B cell (primary cell): ENCODE measurements around the gene CD40. TPM values are rescaled to one million over a fixed set of nuclear protein-coding genes. Genes with fewer than 3 reads are reported as not detected.

ENCODE experiments used
- ATAC-seq: fragments of 200-7000 bp; cut with Tn5 transposase; one replicate; pipeline ENCODE4 v1.10.0; 2021; ENCODE audit warnings: low read depth, mild to moderate bottlenecking, moderate number of reproducible peaks, moderate library complexity
- CTCF ChIA-PET: fragments of 350-600 bp; sonication (Branson Sonifier 250); formaldehyde crosslinking; loops from one replicate; lab custom pipeline; 2021; ENCODE audit warnings: antibody characterized with exemption, inconsistent platforms; lab: Charles Lee
- POLR2A ChIA-PET: fragments of 350-600 bp; sonication (Branson Sonifier 250); formaldehyde crosslinking; loops from one replicate; lab custom pipeline; 2021; ENCODE audit warnings: antibody characterized with exemption; lab: Charles Lee
- DNase-seq: peaks from one replicate; pipeline ENCODE4 v3.0.0; 2013
- H2AFZ ChIP-seq: 2 replicates; pipeline ENCODE4 v1.6.1; 2012; ENCODE audit warnings: mild to moderate bottlenecking, low read depth, low read length; ENCODE audit not compliant: insufficient read depth, poor library complexity, severe bottlenecking
- H3K27ac ChIP-seq, 2 donors: 1 replicate in 1 of 2; 2 replicates in 1 of 2; pipeline ENCODE4 v1.5.1; 2012 to 2013; ENCODE audit warnings: low read length in 2 of 2, mild to moderate bottlenecking in 2 of 2, moderate library complexity in 1 of 2
- H3K27me3 ChIP-seq, 4 experiments: fragments of 200-600 bp in 1 of 4; sonication (generic) in 1 of 4; replicated peaks in 1 of 4; 1 replicate in 2 of 4; 2 replicates in 2 of 4; pipeline versions ENCODE4 v1.6.1 to v1.7.0; 2013 to 2016; ENCODE audit warnings: low read length in 3 of 4, mild to moderate bottlenecking in 2 of 4, mixed read lengths in 1 of 4, moderate library complexity in 1 of 4; ENCODE audit not compliant: insufficient read depth in 4 of 4, control insufficient read depth in 3 of 4; ENCODE audit errors: control extremely low read depth in 1 of 4
- H3K36me3 ChIP-seq, 2 experiments: replicated peaks in 1 of 2; 1 replicate in 1 of 2; 2 replicates in 1 of 2; pipeline versions ENCODE4 v1.6.1 to v1.7.1; 2013; ENCODE audit warnings: low read length in 1 of 2; ENCODE audit not compliant: insufficient read depth in 2 of 2, control insufficient read depth in 1 of 2; ENCODE audit errors: control extremely low read depth in 1 of 2, extremely low read depth in 1 of 2
- H3K4me1 ChIP-seq, 2 donors: fragments of 200-600 bp in 1 of 2; sonication (generic) in 1 of 2; 1 replicate in 1 of 2; 2 replicates in 1 of 2; pipeline versions ENCODE4 v1.5.1 to v1.6.1; 2013 to 2017; ENCODE audit warnings: low read length in 2 of 2; ENCODE audit not compliant: control insufficient read depth in 2 of 2, insufficient read depth in 2 of 2
- H3K4me2 ChIP-seq: replicated peaks from 2 replicates; pipeline ENCODE3; 2012; ENCODE audit warnings: mild to moderate bottlenecking, low read depth, low read length; ENCODE audit not compliant: poor library complexity, severe bottlenecking
- H3K4me3 ChIP-seq, 5 experiments: fragments of 200-600 bp in 1 of 5; sonication (generic) in 1 of 5; 1 replicate in 3 of 5; 2 replicates in 2 of 5; pipeline versions ENCODE4 v1.5.1 to v1.7.0; 2011 to 2016; ENCODE audit warnings: low read length in 4 of 5, mild to moderate bottlenecking in 4 of 5, low read depth in 2 of 5, control low read depth in 1 of 5, moderate library complexity in 1 of 5; ENCODE audit not compliant: insufficient read depth in 1 of 5; ENCODE audit errors: control extremely low read depth in 1 of 5, extremely low read depth in 1 of 5
- H3K79me2 ChIP-seq: fragments of 200-600 bp; sonication (generic); one replicate; pipeline ENCODE4 v1.6.0; 2016; ENCODE audit warnings: low read length; ENCODE audit not compliant: control insufficient read depth, insufficient read depth
- H3K9ac ChIP-seq: fragments of 200-600 bp; sonication (generic); 2 replicates; pipeline ENCODE4 v1.6.1; 2017; ENCODE audit warnings: mild to moderate bottlenecking, low read length, moderate library complexity
- H3K9me3 ChIP-seq, 3 donors: one replicate each; pipeline versions ENCODE4 v1.6.1 to v1.7.1; 2013; ENCODE audit warnings: low read length in 2 of 3; ENCODE audit not compliant: control insufficient read depth in 2 of 3, insufficient read depth in 1 of 3; ENCODE audit errors: control extremely low read depth in 1 of 3
- H4K20me1 ChIP-seq: 2 replicates; pipeline ENCODE4 v1.6.0; 2012; ENCODE audit warnings: mild to moderate bottlenecking, low read length; ENCODE audit not compliant: insufficient read depth, control insufficient read depth, poor library complexity, severe bottlenecking
- H3K27ac Mint-ChIP-seq: one replicate; pipeline ENCODE4 v1.8.0; 2021; ENCODE audit warnings: mixed read lengths
- H3K27me3 Mint-ChIP-seq: one replicate; pipeline ENCODE4 v1.8.0; 2021; ENCODE audit warnings: mixed read lengths
- H3K4me1 Mint-ChIP-seq: one replicate; pipeline ENCODE4 v1.8.0; 2021; ENCODE audit warnings: mixed read lengths
- H3K4me3 Mint-ChIP-seq: one replicate; pipeline ENCODE4 v1.8.0; 2021; ENCODE audit warnings: mixed read lengths
- H3K9me3 Mint-ChIP-seq: one replicate; pipeline ENCODE4 v1.8.0; 2022; ENCODE audit warnings: mixed read lengths; ENCODE audit not compliant: insufficient read depth
- EZH2 ChIP-seq: IDR thresholded peaks from 2 replicates; pipeline ENCODE4 v1.6.1; 2012; ENCODE audit warnings: borderline replicate concordance, low read depth, mild to moderate bottlenecking, moderate library complexity, low read length; ENCODE audit not compliant: insufficient read depth, poor library complexity, severe bottlenecking
- WGBS: methylation state at CpG from one replicate; pipeline ENCODE4 v1.1.5; 2013; ENCODE audit warnings: missing lambda C conversion rate; ENCODE audit not compliant: insufficient coverage; 5-methylcytosine and 5-hydroxymethylcytosine counted together
- intact Hi-C: fragments of 100-400 bp; cut with micrococcal nuclease; formaldehyde crosslinking; loops from one replicate; pipeline ENCODE4 v1.10.0; 2022
- polyA plus RNA-seq: library from polyadenylated mRNA; depleted of rRNA; stranded (reverse); fragments of >200 nt; gene quantifications from 2 replicates; pipeline ENCODE4 v1.2.3, GENCODE V29; 2012
- total RNA-seq, 2 donors: library from RNA; stranded (reverse); fragments of 120-200 nt in 1 of 2; gene quantifications; 1 replicate in 1 of 2; 2 replicates in 1 of 2; pipeline versions ENCODE4 v1.2.3 to v1.2.4, GENCODE V29; 2013 to 2022
- TF ChIP-seq, protein P1 (sequence below): fragments of 200-600 bp; IDR thresholded peaks from one replicate; pipeline ENCODE4 v1.8.0; 2022; ENCODE audit warnings: antibody characterized with exemption, mild to moderate bottlenecking

CD40 gene
- total and polyA plus RNA-seq, 2 donors (not counting 1 experiment from before 2014, with no cell fraction given) = 210 to 215 TPM

DNA sequence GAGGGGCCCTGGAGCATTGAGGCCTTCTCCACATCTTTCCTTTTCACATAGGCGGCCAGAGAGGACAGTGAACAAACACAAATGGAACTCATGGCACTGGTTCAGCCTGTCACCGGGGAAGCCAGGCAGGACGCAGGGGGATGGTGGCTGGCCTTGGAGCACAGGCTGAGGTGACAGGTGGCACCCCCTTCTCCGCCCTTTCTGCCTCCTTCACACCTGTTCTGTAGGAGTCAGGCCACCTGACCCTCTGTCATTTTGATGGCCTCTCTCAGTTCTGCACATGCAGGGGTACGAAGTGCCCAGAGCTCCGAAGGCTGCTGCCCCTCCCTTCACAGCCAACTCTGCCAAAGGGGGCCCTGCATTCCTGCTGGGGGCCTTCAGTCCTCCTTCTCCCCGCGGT lies 60.8 kb downstream of the CD40 start:
- Histone ChIP-seq H2AFZ (no peak overlapping the region), H3K79me2 (no peaks in the 10 kb centered on the region), H3K4me3 (no peak overlapping the region), H3K9me3 (peaks cover 0 to 9% (median 0%) of the 10 kb centered on the region in 3 donors), H3K36me3 (no peaks in the 10 kb centered on the region), H3K9ac (no peak overlapping the region), H4K20me1 (no peaks in the 10 kb centered on the region), H3K27ac (no peak overlapping the region), H3K4me1 (peaks cover 4 to 14% of the 10 kb centered on the region in 2 donors), H3K27me3 (peaks cover 0 to 31% (median 19%) of the 10 kb centered on the region in 4 experiments), H3K4me2 (no peak overlapping the region)
- ChIA-PET CTCF (interaction anchor here (0.6 to 10.1 kb wide), 4 partner anchors 11 to 166 kb away, joined by 3 to 87 read pairs (median 3); no protein-coding TSS in a partner anchor), POLR2A (no interaction called here)
- no peak for DNase-seq
- Mint-ChIP-seq H3K9me3 (no peaks in the 10 kb centered on the region), H3K4me3 (no peak overlapping the region), H3K4me1 (no peaks in the 10 kb centered on the region), H3K27me3 (peaks cover 59% of the 10 kb centered on the region), H3K27ac (no peak overlapping the region)
- WGBS = 73% methylated on average over 8 of the region's 8 CpGs
- ATAC-seq = no peak
- intact Hi-C loops = no loop called here
- no peak for TF ChIP-seq EZH2
- TF ChIP-seq, protein P1, sequence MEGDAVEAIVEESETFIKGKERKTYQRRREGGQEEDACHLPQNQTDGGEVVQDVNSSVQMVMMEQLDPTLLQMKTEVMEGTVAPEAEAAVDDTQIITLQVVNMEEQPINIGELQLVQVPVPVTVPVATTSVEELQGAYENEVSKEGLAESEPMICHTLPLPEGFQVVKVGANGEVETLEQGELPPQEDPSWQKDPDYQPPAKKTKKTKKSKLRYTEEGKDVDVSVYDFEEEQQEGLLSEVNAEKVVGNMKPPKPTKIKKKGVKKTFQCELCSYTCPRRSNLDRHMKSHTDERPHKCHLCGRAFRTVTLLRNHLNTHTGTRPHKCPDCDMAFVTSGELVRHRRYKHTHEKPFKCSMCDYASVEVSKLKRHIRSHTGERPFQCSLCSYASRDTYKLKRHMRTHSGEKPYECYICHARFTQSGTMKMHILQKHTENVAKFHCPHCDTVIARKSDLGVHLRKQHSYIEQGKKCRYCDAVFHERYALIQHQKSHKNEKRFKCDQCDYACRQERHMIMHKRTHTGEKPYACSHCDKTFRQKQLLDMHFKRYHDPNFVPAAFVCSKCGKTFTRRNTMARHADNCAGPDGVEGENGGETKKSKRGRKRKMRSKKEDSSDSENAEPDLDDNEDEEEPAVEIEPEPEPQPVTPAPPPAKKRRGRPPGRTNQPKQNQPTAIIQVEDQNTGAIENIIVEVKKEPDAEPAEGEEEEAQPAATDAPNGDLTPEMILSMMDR = no peak

Other genes with a start within 250 kb of the CD40 start
- gene ZSWIM1, start 237.1 kb upstream of the CD40 start, total RNA-seq = 15.7 and 18.5 TPM in 2 replicates
- gene ZSWIM1, start 237.1 kb upstream of the CD40 start, polyA plus RNA-seq = 2.8 and 5.4 TPM in 2 replicates
- 2.4 and 2.9 TPM in 2 replicates for gene SPATA25, start 230.7 kb upstream of the CD40 start, total RNA-seq
- 2.5 and 2.9 TPM in 2 replicates for gene SPATA25, start 230.7 kb upstream of the CD40 start, polyA plus RNA-seq
- gene NEURL2, start 227.1 kb upstream of the CD40 start, total RNA-seq = 4.1 and 5.4 TPM in 2 replicates
- 1.6 and 3.3 TPM in 2 replicates for gene NEURL2, start 227.1 kb upstream of the CD40 start, polyA plus RNA-seq
- gene CTSA, start 227.0 kb upstream of the CD40 start, total RNA-seq = 100 and 113 TPM in 2 replicates
- gene CTSA, start 227.0 kb upstream of the CD40 start, polyA plus RNA-seq = 83.4 and 107 TPM in 2 replicates
- 1.4 and 1.7 TPM in 2 replicates for gene PLTP, start 206.2 kb upstream of the CD40 start, total RNA-seq
- gene PLTP, start 206.2 kb upstream of the CD40 start, polyA plus RNA-seq = 2.0 and 4.0 TPM in 2 replicates
- gene PCIF1, start 183.6 kb upstream of the CD40 start, total RNA-seq = 78.9 and 79.2 TPM in 2 replicates
- 70.0 and 74.2 TPM in 2 replicates for gene PCIF1, start 183.6 kb upstream of the CD40 start, polyA plus RNA-seq
- gene ZNF335, start 146.1 kb upstream of the CD40 start, total RNA-seq = 62.7 and 64.8 TPM in 2 replicates
- gene ZNF335, start 146.1 kb upstream of the CD40 start, polyA plus RNA-seq = 49.8 and 62.3 TPM in 2 replicates
- gene MMP9, start 109.4 kb upstream of the CD40 start, total RNA-seq = 4.0 and 4.4 TPM in 2 replicates
- 0.19 and 0.75 TPM in 2 replicates for gene MMP9, start 109.4 kb upstream of the CD40 start, polyA plus RNA-seq
- 0.32 TPM in 1 of 2 replicates, not detected in the other for gene SLC12A5, start 89.1 kb upstream of the CD40 start, total RNA-seq
- not detected in 2 replicates for gene SLC12A5, start 89.1 kb upstream of the CD40 start, polyA plus RNA-seq
- gene NCOA5, start 28.4 kb upstream of the CD40 start, total RNA-seq = 41.6 and 44.1 TPM in 2 replicates
- gene NCOA5, start 28.4 kb upstream of the CD40 start, polyA plus RNA-seq = 26.0 and 28.8 TPM in 2 replicates
- not detected in 2 replicates for gene CDH22, start 190.2 kb downstream of the CD40 start, total RNA-seq
- gene CDH22, start 190.2 kb downstream of the CD40 start, polyA plus RNA-seq = not detected in 2 replicates